ENCODE measurements around the gene WWOX.

WWOX gene

GRCh38 chr16:78438219-78438618 is 338.8 kb downstream of the WWOX start:
- DNase-seq (ENCODE audit: extremely low read depth, low read depth), result no peak
- TF ChIP-seq CTCF (IDR thresholded peaks at IDR 0.05; ENCODE audit: low read depth, low read length), result no peak

GRCh38 chr16:78438632-78439031 is 339.2 kb downstream of the WWOX start:
- no peak for TF ChIP-seq CTCF (IDR thresholded peaks at IDR 0.05; ENCODE audit: low read depth, low read length)
- DNase-seq (ENCODE audit: extremely low read depth, low read depth), result no peak

- DNase-seq (ENCODE audit: extremely low read depth, low read depth), result no peak
- TF ChIP-seq CTCF (IDR thresholded peaks at IDR 0.05; ENCODE audit: low read depth, low read length), result no peak
Observed at GRCh38 chr16:78439646-78440045, 340.2 kb downstream of the WWOX start.

- no peak for DNase-seq (ENCODE audit: extremely low read depth, low read depth)
- TF ChIP-seq CTCF (IDR thresholded peaks at IDR 0.05; ENCODE audit: low read depth, low read length), result no peak
Observed at GRCh38 chr16:78441298-78441697, 341.8 kb downstream of the WWOX start.

GRCh38 chr16:78443542-78444364 is 344.3 kb downstream of the WWOX start:
- TF ChIP-seq CTCF (IDR thresholded peaks at IDR 0.05; ENCODE audit: low read depth, low read length), result no peak
- DNase-seq (ENCODE audit: extremely low read depth, low read depth), result no peak

GRCh38 chr16:78445818-78446217 is 346.4 kb downstream of the WWOX start:
- no peak for DNase-seq (ENCODE audit: extremely low read depth, low read depth)
- TF ChIP-seq CTCF (IDR thresholded peaks at IDR 0.05; ENCODE audit: low read depth, low read length), result no peak

- DNase-seq (ENCODE audit: extremely low read depth, low read depth), result no peak
- TF ChIP-seq CTCF (IDR thresholded peaks at IDR 0.05; ENCODE audit: low read depth, low read length), result no peak
Observed at GRCh38 chr16:78446486-78446885, 347.0 kb downstream of the WWOX start.
